ENCODE data around the gene RASIP1. TPM values are rescaled to one million over a fixed set of nuclear protein-coding genes. Genes with fewer than 3 reads are reported as not detected.

Gene RASIP1
- total RNA-seq, 2 experiments from 2014 or later: 0.19 TPM

DNA sequence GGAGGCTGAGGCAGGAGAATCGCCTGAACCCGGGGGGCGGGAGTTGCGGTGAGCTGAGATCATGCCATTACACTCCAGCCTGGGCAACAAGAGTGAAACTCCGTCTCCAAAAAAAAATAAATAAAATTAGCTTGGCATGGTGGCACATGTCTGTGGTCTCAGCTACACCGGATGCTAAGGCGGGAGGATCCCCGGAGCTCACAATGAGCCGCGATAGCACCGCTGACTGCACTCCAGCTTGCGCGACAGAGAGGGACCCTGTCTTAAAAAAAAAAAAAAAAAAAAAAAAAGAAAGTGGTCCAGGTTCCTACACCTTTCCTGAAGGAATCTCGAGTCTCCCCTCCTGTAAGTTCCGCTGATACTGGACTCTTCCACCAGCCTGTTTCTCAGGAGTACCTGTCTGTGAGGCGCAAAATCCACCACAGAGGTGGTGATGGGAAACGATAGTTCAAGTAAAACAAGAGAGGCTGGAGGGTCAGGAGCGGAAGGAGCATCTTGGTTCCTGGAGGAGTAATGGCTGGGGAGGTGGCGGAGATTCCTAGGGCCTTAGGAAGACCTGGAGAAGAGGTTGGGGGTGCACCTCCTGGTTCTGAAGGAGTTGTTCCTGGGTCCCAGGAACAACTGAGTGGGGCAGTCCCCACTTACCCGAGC is 11.6 kb upstream of the RASIP1 start:
- Mint-ChIP-seq H3K27ac (no peak overlapping the region), H3K9me3 (no peaks in the 10 kb centered on the region), H3K36me3 (no peaks in the 10 kb centered on the region), H3K4me1 (ENCODE audit: low read depth) (peaks cover 18% of the 10 kb centered on the region), H3K27me3 (peaks cover 29% of the 10 kb centered on the region), H3K4me3 (peak overlapping the region; percentile 72)
- CTCF ChIA-PET: interaction anchor here (0.6 kb wide), 1 partner anchor 546 kb away, joined by 5 read pairs; no protein-coding TSS in a partner anchor
- intact Hi-C loops (cut with micrococcal nuclease): no loop called here
- POLR2A ChIA-PET: no interaction called here
- DNase-seq: no peak

DNA sequence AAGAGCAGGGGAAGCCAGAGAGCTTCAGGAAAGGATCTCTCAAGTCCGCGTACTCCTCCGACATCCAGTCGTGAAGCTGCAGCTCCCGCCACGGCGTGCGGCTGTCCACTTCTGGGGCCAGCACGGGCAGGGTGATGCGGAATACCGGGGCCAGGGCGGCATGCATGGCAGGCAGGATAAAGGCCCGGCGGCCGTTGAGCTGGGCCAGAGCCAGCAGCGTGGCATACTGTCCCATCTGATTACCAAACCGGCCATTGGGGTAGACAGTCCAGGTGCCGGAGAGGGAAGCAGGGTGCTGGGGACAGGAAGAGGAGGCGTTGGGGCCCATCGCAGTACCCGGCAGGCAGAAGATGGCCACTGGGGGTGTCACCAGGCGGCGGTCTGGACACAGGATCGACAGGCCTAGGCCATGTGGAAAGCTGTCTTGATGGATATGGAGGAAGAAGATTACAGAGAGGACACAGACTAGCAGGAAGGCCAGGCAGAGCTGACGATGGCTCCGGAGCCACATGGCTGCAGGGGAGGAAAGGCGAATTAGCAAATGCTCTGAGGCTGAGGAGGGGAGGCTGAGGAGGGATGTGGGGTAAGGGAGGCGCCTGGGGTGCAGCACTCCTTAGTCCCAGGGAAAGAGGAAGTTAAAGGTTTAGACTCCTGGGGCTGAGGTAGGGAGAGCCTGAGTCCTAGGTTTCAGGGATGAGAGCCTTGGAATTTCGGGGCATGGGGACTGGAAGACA is 10.5 kb upstream of the RASIP1 start:
- DNase-seq: no peak
- ChIA-PET POLR2A (no interaction called here), CTCF (interaction anchor here (1.2 kb wide), 1 partner anchor 91 kb away, joined by 4 read pairs; no protein-coding TSS in a partner anchor)
- Mint-ChIP-seq H3K9me3 (no peaks in the 10 kb centered on the region), H3K4me3 (no peak overlapping the region), H3K27me3 (peaks cover 33% of the 10 kb centered on the region), H3K27ac (no peak overlapping the region), H3K36me3 (no peaks in the 10 kb centered on the region), H3K4me1 (ENCODE audit: low read depth) (peaks cover 21% of the 10 kb centered on the region)
- intact Hi-C loops (cut with micrococcal nuclease): no loop called here

DNA sequence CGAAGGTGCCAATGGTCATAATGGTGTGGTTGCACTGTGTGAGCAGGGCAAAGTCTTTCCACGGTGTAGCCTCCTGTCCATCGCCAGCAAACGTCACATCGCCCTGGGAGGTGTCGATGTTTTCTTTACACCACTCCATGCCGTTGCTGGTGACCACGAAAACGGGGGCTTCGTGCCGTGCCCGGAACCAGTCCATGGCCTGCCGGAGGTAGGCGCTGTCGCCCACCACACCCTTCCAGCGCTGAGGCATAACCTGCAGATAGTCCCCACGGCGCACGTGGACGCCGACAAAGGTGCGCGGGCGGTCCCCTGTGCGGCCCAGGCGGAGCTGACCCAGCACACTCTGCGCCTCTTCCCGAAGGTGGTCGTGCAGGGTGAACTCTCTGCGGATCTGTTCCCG is 9.9 kb upstream of the RASIP1 start:
- Mint-ChIP-seq H3K9me3 (no peaks in the 10 kb centered on the region), H3K4me1 (ENCODE audit: low read depth) (peaks cover 23% of the 10 kb centered on the region), H3K4me3 (no peak overlapping the region), H3K27ac (no peak overlapping the region), H3K36me3 (no peaks in the 10 kb centered on the region), H3K27me3 (peaks cover 34% of the 10 kb centered on the region)
- POLR2A ChIA-PET: no interaction called here
- CTCF ChIA-PET: interaction anchor here (1.2 kb wide), 1 partner anchor 92 kb away, joined by 4 read pairs; no protein-coding TSS in a partner anchor
- intact Hi-C loops (cut with micrococcal nuclease): no loop called here
- no peak for DNase-seq

DNA sequence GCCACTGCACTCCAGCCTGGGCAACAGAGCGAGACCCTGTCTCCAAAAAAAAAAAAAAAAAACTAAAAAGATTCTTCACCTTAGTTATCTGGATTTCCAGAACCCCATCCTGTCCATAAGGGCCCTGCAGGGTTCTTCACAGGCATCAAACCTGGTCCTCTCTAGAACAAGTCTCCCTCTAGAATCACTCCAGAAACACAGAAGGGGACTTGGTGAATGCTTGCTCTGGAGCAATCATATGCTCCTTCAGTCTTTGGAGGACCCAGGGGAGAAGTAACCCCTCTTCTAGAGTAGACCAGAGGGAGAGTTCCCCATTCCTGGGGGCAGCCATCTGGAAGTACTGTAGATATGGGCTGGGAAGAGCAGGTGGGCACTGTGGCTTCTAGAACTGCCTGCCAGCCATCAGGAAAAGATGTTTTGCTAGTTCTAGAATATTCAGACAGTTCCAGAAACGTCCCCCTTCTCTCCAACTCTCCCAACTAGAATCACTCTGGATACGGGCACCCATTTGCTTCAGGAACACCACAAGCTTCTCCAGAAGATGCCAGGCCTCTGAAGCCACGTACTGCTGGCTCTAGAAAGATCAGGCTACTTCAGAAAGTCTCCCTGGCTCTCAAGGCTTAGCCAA is 9.3 kb upstream of the RASIP1 start:
- Mint-ChIP-seq H3K4me3 (no peak overlapping the region), H3K9me3 (no peaks in the 10 kb centered on the region), H3K27ac (no peak overlapping the region), H3K4me1 (ENCODE audit: low read depth) (peaks cover 23% of the 10 kb centered on the region), H3K36me3 (no peaks in the 10 kb centered on the region), H3K27me3 (peaks cover 31% of the 10 kb centered on the region)
- CTCF ChIA-PET: no interaction called here
- POLR2A ChIA-PET: no interaction called here
- no peak for DNase-seq
- intact Hi-C loops (cut with micrococcal nuclease): no loop called here

DNA sequence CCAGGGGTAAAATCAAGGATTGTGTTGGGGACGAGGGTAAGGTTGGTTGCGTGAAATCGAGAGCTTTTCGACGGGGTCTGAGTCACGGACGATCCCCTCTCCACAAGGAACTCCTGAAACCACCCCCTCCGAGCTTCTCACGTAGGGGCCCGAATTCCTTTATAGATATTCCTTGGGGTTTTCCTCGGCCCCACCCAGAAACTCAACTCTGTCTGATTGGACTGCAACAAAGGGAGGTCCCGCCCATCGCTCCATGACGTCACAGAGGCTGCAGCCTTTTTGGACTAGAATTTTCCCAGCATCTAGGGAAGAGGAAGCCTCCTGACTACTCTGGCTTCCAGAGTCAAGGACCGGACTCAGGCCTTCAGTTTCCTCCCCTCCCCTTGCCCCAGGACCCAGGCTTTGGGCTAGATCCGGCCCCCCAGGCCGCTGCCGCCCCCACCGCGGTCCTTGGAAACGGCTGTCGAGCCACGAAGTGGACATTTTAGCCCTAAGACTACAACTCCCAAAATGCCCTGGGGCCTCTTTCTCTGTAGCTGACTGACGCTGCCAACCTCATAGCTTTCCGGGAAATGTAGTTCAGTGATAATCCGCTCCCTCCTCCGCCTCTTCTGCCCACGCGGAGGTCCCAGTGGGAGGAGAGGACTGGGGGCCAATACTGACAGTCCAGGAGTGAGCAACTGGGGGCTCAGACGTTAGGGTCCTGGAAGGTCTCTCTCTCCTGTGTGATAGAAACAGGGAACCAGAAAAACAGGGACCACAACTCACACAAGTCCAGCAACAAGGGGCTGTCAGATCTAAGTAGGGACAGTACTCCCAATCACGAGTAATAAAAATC is 6.5 kb upstream of the RASIP1 start, which contains the start of gene IZUMO1:
TSS of gene IZUMO1 (minus strand) at position 172 of the 838 bp plus-strand sequence. CDS start 1,050 bp downstream, outside the sequence.
- H3K4me1 Mint-ChIP-seq (ENCODE audit: low read depth): peaks cover 9% of the 10 kb centered on the region
- H3K27me3 Mint-ChIP-seq: peaks cover 16% of the 10 kb centered on the region
- intact Hi-C loops (cut with micrococcal nuclease): no loop called here
- H3K27ac Mint-ChIP-seq: no peak within 1 kb of the TSS
- H3K36me3 Mint-ChIP-seq: no peaks in the 10 kb centered on the region
- peak within 1 kb of the TSS; percentile 20 for H3K4me3 Mint-ChIP-seq
- H3K9me3 Mint-ChIP-seq: no peaks in the 10 kb centered on the region
- peak; percentile 72 for DNase-seq
- ChIA-PET POLR2A (interaction anchor here (0.9 kb wide), 1 partner anchor 125 kb away, joined by 4 read pairs; the partner anchor contains the start of gene PPP1R15A), CTCF (interaction anchor here (0.6 to 2.3 kb wide), 4 partner anchors 8 to 140 kb away, joined by 3 to 10 read pairs (median 4); partner anchors contain the start of gene CA11)

DNA sequence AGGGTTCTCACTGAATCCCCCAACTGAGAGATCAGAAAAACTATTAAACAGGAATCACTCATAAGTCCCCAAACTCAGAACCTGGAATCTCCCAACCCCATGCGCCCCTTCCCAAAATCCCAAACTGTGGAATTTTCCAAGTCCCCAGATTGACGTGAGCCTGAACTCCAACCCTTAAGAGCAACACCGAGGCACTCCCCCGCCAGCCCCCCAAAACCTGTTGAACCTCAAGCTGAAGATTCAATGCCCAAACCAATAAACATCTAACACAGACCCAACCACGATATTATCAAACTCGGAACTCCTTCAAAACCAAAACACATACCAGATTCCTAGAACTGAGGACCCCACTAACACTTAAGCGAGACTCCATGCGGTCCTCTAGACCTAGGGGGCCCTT is 5.7 kb upstream of the RASIP1 start:
- Mint-ChIP-seq H3K4me1 (ENCODE audit: low read depth) (peaks cover 10% of the 10 kb centered on the region), H3K4me3 (no peak overlapping the region), H3K36me3 (no peaks in the 10 kb centered on the region), H3K27ac (no peak overlapping the region), H3K9me3 (no peaks in the 10 kb centered on the region), H3K27me3 (peaks cover 13% of the 10 kb centered on the region)
- DNase-seq: no peak
- intact Hi-C loops (cut with micrococcal nuclease): no loop called here
- POLR2A ChIA-PET: no interaction called here
- CTCF ChIA-PET: no interaction called here

DNA sequence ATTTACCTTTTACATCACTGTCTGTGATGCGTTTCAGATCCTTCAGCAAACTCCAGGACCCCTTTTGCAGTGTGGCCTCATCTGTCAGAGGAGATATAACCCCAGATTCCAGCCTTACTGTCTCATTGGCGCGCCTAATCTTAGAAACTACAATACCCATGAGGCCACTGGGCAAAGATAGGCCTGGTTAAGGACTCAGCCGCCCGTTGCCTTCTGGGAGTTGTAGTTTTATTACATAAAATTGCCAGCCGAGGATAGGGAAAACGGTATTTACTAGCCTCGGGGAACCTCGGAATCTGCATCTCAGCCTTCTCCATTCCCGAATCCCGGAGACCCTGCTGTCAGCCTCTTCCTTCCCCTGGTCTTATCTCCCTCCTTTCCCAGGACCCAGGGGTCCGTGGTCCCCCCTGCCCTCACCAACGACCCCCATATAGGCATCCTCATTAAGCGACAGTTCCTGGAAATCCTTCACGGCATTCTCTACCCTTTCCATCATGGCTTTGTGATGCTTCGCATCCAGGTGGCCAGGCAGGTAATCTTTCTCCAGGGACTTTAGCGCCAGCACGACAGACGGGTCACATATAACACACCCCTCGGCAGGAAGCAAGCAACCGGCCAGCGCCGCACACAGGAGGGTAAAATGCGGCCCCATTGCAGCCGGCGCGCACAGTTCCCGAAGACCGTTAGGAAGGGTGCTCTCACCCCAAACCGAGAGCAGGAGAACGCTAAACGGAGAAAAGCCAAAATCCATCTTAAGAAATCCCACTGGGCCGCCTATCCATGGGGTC is 5.0 kb upstream of the RASIP1 start:
- intact Hi-C loops (cut with micrococcal nuclease): no loop called here
- no peak overlapping the region for H3K4me3 Mint-ChIP-seq

DNA sequence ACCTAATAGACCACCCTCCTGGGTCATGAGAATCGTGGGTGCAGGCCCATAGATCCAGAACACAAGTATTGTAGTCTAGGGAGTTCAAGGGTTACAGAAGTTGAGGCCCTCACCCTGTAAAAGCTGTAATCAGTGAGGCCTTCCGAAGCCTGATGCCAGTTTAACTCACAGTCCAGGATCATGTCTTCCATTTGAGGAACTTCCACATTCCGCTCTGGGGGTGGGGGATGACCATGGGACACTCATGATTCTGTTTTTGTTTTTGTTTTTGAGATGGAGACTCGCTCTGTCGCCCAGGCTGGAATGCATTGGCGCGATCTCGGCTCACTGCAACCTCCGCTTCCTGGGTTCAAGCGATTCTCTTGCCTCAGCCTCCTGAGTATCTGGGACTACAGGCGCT is 1.7 kb upstream of the RASIP1 start:
- CTCF ChIA-PET: no interaction called here
- POLR2A ChIA-PET: no interaction called here

More for the DNA sequence above, 5.0 kb upstream of the RASIP1 start:
- ChIA-PET CTCF (interaction anchor here (0.6 kb wide), 1 partner anchor 43 kb away, joined by 3 read pairs; no protein-coding TSS in a partner anchor), POLR2A (interaction anchor here (1.2 kb wide), 1 partner anchor 18 kb away, joined by 3 read pairs; no protein-coding TSS in a partner anchor)
- peak; percentile 63 for DNase-seq
- peaks cover 12% of the 10 kb centered on the region for H3K4me1 Mint-ChIP-seq (ENCODE audit: low read depth)
- peaks cover 15% of the 10 kb centered on the region for H3K27me3 Mint-ChIP-seq
- H3K9me3 Mint-ChIP-seq: no peaks in the 10 kb centered on the region
- no peak overlapping the region for H3K27ac Mint-ChIP-seq
- no peaks in the 10 kb centered on the region for H3K36me3 Mint-ChIP-seq

DNA sequence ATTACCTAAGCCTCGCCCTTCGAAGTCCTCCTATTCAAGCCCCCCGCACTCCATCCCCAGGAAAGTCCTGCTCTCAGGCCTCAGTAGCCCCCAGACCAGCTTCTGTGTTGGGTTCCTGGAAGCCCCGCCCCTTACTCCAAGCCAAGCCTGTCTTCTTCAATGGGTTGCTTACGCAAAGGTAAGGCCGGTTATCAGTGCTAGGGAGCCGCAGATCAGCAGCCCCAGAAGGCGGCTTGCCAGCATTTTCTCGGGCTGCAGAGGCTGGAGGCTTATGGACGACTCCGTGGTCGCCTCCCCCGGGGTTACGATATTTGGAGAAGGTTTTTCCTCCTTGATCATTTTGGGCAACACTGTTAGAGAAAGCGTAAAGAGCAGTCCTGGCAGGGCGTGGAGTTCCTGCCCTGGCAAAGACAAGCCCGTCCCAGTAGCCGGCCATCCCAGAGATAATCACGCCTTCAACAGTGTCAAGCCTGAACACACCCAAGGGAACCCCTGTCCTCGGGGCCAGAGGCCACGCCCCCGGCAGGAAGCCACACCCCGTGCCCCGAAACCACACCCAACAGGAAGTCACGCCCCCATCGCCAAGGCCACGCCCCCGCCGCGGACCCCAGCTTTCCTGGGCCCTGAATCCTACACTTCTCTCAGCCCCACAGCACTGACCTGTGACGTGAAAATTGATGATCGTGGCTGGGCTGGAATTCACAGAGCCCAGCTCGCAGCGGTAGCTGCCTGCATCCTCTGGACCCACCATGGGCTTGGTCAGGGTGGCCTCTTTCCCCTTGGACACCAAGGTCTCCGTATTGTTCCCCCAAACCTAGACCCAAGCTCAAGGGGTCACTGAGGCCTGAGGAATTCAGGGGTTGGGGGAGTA is 954 bp upstream of the RASIP1 start:
- no peaks in the 10 kb centered on the region for H3K9me3 Mint-ChIP-seq
- ChIA-PET CTCF (no interaction called here), POLR2A (no interaction called here)
- peaks cover 16% of the 10 kb centered on the region for H3K27me3 Mint-ChIP-seq
- DNase-seq: peak; percentile 55
- intact Hi-C loops (cut with micrococcal nuclease): no loop called here
- H3K36me3 Mint-ChIP-seq: no peaks in the 10 kb centered on the region
- no peak overlapping the region for H3K4me3 Mint-ChIP-seq
- no peak overlapping the region for H3K27ac Mint-ChIP-seq
- H3K4me1 Mint-ChIP-seq (ENCODE audit: low read depth): peaks cover 18% of the 10 kb centered on the region

More for the DNA sequence above, 1.7 kb upstream of the RASIP1 start:
- peaks cover 17% of the 10 kb centered on the region for H3K27me3 Mint-ChIP-seq
- DNase-seq: no peak
- H3K4me3 Mint-ChIP-seq: no peak overlapping the region
- peaks cover 18% of the 10 kb centered on the region for H3K4me1 Mint-ChIP-seq (ENCODE audit: low read depth)
- no peaks in the 10 kb centered on the region for H3K9me3 Mint-ChIP-seq
- H3K27ac Mint-ChIP-seq: no peak overlapping the region
- intact Hi-C loops (cut with micrococcal nuclease): no loop called here
- H3K36me3 Mint-ChIP-seq: no peaks in the 10 kb centered on the region

DNA sequence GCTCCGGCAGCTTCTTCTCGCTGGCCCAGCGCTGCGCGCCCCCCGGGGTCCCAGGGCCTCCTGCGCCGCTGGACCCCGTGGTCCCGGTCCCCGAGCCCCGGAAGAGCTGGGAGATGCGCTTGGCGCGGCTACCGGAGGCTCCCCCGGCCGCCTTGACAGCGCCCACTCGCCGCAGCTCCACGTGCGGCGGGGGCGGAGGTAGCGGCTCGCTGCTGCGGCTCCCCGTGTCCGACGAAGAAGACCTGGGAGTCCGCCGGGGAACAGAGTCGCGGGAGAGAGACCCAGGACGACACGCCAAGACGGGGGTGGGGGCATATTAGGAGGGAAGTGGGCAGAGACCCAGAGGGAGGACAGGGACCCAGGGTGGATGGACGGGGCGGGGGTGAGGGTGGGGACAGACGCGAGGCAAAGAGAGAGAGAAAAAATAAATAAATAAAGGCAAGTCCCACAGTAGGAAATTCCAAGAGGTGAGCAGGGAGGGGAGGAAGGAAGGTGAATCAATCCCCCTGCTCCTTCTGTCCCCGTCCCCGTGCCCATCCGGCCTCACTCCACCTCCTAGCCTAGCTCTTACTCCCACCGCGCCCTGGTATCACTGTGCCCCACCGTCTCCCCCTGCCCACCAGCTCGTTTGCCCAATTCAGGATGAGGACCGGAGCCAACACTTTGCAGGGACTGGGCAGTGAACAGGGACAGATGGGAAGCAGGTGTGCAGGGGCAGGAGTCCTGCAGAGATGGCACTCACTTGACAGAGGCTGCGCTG is 826 bp downstream of the RASIP1 start:
- H3K4me3 Mint-ChIP-seq: no peak overlapping the region
- no peak overlapping the region for H3K27ac Mint-ChIP-seq
- POLR2A ChIA-PET: interaction anchor here (0.5 to 1.4 kb wide), 7 partner anchors 15 to 279 kb away, joined by 3 to 4 read pairs (median 3); partner anchors contain the start of genes BCAT2, PPP1R15A and RUVBL2
- intact Hi-C loops (cut with micrococcal nuclease): loop anchor here (2.0 to 5.0 kb wide), 2 partner anchors 19 to 92 kb away; partner anchors contain the start of gene CA11
- DNase-seq: no peak
- no peaks in the 10 kb centered on the region for H3K9me3 Mint-ChIP-seq
- CTCF ChIA-PET: interaction anchor here (1.0 to 3.4 kb wide), 16 partner anchors 8 to 254 kb away, joined by 3 to 23 read pairs (median 6); partner anchors contain the start of genes CA11, GYS1, HSD17B14 and IZUMO1
- H3K4me1 Mint-ChIP-seq (ENCODE audit: low read depth): peaks cover 13% of the 10 kb centered on the region
- H3K36me3 Mint-ChIP-seq: no peaks in the 10 kb centered on the region
- H3K27me3 Mint-ChIP-seq: peaks cover 7% of the 10 kb centered on the region

Measured in activated CD4-positive, alpha-beta memory T cell treated with anti-CD3 and anti-CD28 coated beads for 36 hours (primary cell).